Right lung (tissue), 5 donors: ENCODE data around the gene ELF4. TPM values are rescaled to one million over a fixed set of nuclear protein-coding genes. Genes with fewer than 3 reads are reported as not detected.

Experiments used
- DNase-seq, 2 donors: peaks; one replicate each; pipeline ENCODE4 v3.0.0-alpha.2; 2013
- polyA plus RNA-seq, 5 donors: library from polyadenylated mRNA; unstranded; fragments of 120-200 nt; gene quantifications; one replicate each; pipeline versions ENCODE4 v1.2.1 to v1.2.3, GENCODE V29; 2013; ENCODE audit warnings: inconsistent platforms in 1 of 5, low replicate concordance in 1 of 5; ENCODE audit not compliant: insufficient read length in 5 of 5, insufficient read depth in 1 of 5

Gene ELF4
- polyA plus RNA-seq, 5 donors, result 10.0 to 13.2 (median 11.0) TPM

DNA sequence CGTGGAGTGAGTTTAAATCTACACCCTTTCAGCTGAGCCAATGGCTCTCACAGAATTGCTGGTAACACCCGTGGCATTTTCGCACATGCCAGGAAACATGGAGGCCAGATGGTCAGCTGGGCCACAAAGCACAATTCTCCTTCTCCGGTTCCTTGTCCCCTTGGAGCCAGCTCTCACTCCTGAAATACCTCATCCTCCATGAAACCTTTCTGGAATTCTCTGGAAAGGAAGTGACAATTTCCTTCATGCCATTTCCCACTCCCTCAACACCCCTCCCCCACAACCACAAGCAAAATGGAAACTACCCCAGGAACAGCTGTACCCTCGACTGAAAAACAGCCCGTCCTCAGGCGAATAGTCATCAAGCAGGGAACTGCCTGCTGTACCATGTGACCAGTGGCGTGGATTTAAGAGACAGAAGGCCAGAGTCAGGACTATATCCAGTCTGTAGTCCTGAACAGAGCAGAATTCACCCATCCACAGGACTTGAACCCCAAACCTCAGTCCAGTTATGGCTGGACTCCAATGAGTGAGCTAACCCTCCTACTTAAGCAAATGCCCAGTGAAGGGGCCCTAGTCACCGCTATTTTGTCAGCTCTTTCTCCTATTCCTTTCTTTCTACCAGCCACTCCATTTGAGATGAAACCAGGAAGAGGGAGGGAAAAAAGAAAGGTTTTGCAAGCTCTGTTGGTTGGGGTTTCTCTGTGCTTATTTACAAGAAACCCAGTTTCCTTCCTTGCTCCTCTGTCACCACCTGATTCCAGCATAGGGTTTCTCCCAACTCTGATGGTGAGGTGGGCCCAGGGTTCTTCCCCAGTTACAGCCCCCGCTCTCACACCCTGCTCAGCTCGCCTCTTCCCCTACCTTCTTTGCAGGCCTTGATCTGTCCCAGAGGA lies 24.5 kb downstream of the ELF4 start:
- no peak for DNase-seq

DNA sequence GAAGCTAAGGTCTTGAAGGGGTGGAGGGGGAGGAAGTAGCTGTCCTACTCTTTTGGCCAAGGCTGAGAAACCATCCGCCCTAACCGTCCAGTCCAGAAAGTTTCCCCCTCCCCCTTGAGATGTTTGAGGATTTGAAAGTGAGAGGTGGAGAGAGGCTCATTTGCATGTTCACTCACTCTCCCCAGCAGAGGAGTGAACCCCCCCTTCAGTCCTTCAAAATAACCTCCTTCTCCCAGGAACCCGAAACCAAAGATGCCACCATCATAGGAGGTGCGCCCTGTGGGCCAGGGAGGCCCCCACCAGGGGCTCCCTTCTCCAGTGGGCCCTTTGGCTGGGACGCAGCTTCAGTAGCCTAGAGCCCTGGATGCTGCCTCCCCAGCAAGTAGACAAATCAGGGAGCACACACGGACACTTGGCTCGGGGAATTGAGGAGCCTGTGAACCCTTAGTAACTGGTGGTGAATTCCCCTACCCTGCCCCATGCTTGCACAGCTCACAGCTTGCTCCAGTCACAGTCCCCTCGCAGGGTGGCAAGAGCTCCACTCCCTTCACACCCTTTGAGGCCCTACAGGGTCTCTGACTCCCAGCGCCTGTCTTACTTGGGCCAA lies 25.6 kb downstream of the ELF4 start:
- DNase-seq, result no peak

DNA sequence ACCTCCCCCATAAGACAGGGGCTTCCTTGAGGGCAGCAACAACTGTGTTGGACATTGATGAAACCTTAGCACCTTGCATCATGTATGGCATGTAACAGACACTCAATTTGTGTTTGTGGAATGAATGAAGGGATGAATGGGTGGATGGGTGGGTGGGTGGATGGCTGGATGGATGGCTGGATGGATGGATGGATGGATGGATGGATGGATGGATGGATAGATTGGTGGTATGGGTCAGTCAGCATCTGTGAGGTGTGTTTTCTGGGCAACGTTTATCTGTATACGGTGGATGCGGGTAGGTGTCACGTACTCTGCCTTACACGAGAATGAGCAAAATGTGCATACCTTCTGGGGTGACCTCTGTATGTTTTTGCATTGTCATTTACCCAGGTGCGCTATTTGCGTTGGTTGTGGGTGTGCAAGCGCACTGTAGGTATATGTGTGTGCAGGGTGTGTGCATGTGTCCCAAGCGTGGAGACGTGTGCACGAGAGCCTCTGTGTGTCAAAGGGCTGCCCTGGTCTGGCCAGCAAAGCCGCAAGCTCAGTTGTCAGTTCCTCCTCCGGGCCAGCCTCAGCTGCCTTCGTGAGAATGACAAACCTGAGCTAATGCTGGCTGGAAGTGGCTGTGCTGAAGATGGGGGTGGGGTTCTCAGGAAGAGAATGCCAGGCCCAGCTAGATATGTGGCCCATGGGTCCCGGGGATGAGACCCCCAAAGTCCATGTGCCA lies 26.5 kb downstream of the ELF4 start:
- DNase-seq, result no peak

GRCh38 chrX:130083107-130083490 lies 27.2 kb downstream of the ELF4 start:
- no peak for DNase-seq

DNA sequence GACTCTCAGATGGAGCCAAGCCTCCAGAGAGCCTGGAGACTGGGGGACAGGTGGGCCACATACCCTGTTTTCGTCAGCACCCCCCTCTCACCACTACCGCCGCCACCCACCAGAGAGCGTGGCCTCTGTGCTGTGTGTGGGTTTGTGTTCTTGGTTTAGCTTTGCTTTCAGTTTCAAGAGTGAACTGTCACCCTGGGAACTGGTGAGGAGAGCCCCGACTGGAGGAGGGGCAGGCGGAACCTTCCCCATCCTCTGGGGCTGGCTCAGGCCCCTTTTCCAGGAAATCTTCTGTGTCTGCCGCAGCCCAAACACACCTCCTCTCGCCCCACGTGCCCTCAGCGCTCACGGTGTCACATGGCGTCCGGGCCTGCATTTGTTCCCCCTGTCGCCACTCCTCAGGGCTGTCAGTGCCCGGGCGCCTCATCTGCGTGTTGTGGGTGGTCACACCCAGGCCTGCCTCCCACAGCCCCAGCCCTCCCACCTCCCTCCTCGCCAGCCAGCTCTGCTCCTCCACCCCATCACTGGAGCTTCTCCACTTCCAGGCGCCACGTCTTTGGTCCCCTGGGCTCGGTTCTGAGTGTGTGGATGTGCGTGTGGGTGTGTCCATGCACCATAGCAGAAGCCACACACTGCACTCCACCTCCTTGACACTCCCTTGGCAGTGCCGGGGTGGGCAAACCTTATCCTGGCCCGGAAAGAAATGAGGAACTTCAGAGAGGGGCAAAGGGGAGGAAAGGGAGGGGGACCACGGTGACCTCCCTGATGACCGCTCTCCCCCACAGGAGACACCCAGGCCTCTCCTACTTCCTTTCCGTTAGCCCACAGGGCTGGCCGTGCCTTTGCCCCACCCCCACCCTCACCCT lies 27.8 kb downstream of the ELF4 start:
- DNase-seq, result no peak

- DNase-seq, result no peak
Measured at GRCh38 chrX:130081421-130082045, 28.8 kb downstream of the ELF4 start.

DNA sequence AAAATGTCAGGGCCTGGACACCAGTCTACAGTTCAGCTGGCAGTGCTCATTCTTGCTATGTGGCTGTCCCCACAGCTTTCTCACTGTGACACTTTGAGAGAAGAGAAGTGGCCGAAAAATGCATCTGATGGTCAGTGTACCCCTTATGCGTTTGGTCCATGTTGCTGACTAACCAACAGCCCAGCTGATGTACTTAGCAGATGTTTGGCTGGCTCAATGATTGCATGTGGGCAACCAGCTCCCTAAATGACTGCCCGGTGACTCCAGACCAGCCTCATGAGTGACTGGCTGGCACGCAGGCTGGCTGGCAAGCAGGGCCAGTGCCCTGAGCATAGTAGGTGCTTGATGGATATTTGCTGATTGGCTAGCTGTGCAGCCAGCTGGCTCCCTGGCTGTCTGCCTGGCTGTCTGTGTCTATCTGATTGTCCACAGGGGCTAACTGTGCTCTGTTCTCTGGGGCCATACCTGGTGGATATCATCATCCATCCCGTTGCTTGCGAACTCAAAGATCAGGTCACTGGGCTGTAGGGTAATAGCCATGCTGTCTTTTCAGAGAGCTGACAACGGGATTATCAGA lies 29.4 kb downstream of the ELF4 start:
- DNase-seq, result no peak

DNA sequence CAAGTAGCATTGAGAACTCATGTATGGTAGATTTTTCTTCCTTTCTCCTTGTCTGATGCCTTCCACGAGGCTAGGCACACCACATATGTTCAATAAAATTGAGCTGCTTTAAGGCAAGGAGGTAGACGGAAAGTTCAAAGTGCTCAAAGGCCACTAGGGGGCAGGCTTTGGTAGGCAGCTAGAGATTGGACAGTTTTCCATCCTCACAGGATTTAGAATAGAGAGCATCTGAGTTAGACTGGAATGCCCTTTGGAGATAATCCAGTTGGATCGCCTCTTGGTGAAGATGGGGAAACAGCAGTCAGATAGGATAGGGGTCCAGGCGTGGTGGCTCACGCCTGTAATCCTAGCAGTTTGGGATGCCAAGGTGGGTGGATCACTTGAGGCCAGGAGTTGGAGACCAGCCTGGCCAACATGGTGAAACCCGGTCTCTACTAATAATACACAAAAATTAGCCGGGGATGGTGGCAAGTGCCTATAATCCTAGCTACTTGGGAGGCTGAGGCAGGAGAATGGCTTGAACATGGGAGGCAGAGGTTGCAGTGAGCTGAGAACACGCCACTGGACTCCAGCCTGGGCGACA lies 30.4 kb downstream of the ELF4 start:
- DNase-seq, result peak in 1 of 2 donors; percentile 46

DNA sequence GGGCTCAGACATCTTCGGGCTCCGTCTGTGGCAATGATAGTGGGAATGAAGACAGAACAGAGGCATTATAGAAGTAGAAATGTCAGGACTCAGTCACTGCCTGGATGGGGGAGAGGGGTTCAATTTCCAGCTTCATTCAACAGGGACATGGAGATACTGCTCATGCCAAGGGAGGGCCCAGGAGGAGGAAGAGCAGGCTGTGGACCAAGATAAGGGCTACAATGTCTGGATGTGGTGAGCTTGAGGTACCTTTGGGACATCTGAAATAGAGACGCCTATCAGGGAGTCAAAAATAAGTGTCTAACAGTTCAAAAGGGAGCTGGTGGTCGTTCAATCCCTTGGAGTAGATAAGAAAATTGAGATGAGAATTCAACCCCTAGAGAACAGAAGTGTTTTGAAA lies 34.5 kb downstream of the ELF4 start:
- no peak for DNase-seq

- DNase-seq, result no peak
Measured at GRCh38 chrX:130072345-130072740, 38.0 kb downstream of the ELF4 start.

DNA sequence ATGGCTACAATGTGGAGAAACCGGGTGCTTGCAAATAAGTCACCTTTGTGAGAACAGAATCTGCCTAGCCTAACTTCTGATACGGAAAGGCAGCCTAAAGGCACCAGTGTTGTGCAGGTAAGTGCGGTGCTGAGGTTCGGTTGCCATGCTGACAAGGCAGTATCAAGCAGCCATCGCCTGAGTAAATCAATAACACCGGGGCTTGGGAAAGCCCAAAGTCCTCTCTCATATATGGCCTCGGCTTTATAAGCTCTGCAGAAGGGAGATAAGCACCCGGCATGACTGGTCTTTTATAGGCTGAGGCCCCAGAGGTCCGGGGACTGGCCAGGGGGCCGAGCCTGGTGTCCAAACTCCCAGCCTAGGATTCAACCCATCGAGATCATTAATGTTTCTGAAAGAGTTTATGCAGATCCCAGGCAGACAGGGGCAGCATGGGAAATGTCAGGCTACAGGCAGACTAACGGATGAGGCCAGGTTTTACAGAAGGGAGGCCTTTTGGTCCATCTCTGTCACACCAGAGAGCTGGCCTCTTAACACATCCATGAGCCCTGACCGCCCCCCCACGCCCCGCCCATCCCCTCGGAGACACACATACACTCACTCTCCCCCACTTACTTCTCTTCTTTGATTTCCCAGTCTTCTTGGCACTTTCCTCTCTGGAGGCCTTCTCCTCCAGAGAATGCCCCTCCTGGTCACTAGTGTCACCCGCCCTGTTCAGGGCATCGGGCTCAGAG lies 38.5 kb downstream of the ELF4 start:
- no peak for DNase-seq

DNA sequence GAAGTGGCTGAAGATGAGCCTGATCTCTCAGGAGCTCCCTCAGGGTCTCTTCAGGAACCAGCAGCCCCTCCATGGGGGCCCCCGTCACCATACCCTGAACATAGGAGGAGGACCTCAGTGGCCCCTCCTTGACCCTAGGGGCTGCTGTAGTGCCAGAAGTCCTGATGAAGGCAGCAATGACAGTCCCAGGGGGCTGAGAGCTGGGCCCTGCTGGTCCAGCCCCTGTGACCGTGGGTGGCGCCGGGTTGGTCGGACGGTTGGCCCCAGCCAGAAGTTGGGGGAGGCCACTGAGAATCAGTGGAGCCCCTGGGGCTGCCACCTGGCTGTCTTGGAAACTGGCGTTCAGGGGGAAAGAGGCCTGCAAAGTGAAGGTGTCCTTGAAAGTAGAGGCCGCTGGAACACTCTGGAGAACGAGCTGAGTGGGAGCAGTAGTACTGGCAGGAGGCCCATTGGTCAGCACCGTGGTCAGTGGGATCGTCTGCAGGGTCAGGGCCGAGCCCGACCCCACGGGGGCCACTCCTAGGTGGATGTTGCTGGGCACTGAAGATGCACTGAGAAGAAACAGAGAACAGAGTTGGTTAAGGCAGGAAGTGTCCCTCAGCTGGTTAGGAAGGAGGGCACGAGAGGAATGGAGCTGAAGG lies 43.2 kb downstream of the ELF4 start:
- no peak for DNase-seq

GRCh38 chrX:130060122-130061069 lies 49.9 kb downstream of the ELF4 start:
- DNase-seq, result peak; percentile 70 to 72

DNA sequence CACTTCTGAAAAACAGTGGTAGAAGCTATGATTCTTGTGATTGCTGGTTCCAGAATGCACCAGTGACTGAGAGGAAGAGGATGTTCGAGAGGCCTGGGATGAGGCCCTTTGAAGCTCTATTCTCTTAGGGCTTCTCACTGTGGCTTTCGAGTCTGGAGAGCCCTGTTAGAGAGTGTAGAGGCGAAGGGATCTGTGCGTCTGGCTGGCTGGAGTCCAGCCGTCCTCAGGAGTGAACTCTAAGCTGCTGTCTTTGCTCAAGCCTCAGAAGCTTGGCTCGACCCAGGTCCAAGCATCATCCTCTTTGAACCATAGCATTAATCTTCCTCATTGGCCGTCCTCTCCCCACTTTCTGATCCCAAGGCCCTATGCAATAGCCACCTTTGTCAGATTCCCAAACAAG lies 51.6 kb downstream of the ELF4 start:
- DNase-seq, result no peak

- no peak for DNase-seq
Measured at GRCh38 chrX:130057209-130057608, 53.1 kb downstream of the ELF4 start.

DNA sequence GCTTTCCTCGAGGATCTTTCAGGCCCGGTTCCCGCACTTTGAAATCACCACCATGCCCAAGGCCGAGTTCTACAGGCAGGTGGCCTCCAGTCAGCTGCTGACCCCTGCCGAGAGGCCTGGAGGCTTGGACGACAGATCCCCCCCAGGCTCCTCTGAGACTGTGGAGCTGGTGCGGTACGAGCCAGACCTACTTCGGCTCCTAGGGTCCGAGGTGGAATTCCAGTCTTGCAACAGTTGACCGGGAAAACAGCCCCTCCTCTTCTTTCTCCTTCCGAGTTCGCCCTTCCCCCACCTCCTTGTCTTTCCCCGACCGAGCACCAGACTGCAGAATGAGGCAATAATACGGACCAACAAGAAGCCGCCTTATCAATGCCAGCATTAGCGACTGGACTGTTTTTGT lies 54.4 kb downstream of the ELF4 start:
- no peak for DNase-seq

GRCh38 chrX:130055103-130055502 lies 55.2 kb downstream of the ELF4 start:
- DNase-seq, result no peak

DNA sequence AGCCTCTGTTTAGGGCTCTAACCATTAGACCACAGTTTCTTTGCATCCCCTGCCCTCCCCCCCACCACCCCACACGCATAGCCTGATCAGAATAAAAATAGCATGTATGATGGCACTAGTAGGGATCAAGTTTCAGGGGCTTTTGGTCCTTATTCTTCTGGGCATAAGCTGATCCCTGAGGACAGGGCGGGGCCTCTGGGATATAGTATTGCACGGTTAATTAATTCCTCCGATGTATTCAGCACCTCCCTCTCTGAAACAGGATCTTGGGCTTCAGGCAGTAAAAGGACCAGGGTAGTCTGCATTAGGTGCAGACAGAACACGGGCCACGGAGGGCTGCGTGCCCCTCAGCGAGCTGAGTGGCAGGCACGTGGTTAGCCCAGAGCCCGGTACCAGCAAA lies 57.1 kb downstream of the ELF4 start:
- no peak for DNase-seq
